ENCODE data around the gene DAZAP1.

DAZAP1 gene

DNA sequence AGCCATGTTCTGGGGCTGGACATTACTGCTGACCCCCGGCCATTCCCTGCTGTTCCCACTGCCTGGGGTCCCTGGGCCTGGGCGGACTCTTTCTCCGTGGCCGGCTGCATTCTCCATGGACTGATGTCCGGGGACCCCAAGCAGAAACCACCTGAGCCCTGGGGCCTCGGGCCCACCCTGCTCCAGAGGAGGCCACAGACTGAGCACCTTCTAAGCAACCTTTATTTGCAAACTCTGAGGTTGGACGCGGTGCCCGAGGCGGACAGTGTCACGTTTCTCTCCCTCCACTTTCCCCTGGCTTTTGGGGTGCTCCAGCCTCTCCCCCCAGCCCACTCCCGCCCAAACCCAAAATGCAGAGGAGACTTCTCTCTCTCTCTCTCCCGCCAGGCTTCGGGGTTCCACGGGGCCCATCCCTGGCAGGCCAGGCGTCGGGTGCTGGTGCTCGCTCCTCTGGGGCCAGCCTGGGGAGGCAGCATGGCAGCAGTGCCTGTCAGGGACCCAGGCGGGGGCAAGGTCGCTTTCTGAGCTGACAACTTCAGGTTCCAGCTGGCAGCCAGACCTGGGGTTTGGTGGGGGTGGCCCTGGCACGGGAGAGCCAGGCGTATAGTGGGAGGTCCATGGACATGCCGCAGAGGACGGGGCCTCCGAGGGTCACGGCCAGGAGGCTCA, 74.0 kb downstream of the DAZAP1 start:
- Histone ChIP-seq H3K9ac (ENCODE audit: low read length) (no peak overlapping the region), H3K27ac (ENCODE audit: low read depth, low read length) (no peak overlapping the region), H3K9me3 (ENCODE audit: low read length) (no peaks in the 10 kb centered on the region), H3K4me3 (ENCODE audit: low read depth in 1 of 2, low read length in 2 of 2) (no peak overlapping the region), H3K4me1 (ENCODE audit: insufficient read depth, low read length) (peaks cover 5% of the 10 kb centered on the region), H3K36me3 (ENCODE audit: insufficient read depth, low read length) (no peaks in the 10 kb centered on the region), H3K27me3 (ENCODE audit: control insufficient read depth in 1 of 2, insufficient read depth in 2 of 2, low read length in 2 of 2) (no peaks in the 10 kb centered on the region)

DNA sequence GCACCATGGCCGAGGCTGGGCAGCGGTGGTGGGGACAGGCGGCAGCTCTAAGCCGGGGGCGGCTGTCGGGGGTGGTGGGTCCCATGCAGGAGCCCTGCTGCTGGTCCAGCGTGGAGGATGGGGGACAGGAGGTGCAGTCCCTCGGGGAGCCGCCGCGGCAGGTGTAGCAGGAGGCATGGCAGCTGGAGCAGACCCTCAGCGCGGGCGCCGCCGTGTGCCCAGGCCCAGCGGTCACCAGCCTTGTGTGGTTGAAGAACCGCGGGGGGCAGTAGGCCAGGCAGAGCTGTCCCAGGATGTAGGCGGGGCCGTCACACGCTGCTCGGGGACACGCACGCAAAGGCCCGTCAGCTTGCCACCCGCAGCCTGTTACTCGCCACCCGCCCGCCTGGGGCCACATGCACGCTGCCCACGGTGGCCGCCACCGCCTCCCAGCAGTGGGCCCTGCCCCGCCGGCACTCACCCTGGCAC, 74.5 kb downstream of the DAZAP1 start:
- Histone ChIP-seq H3K27me3 (ENCODE audit: control insufficient read depth in 1 of 2, insufficient read depth in 2 of 2, low read length in 2 of 2) (no peaks in the 10 kb centered on the region), H3K9me3 (ENCODE audit: low read length) (no peaks in the 10 kb centered on the region), H3K9ac (ENCODE audit: low read length) (no peak overlapping the region), H3K4me3 (ENCODE audit: low read depth in 1 of 2, low read length in 2 of 2) (no peak overlapping the region), H3K27ac (ENCODE audit: low read depth, low read length) (no peak overlapping the region), H3K36me3 (ENCODE audit: insufficient read depth, low read length) (no peaks in the 10 kb centered on the region), H3K4me1 (ENCODE audit: insufficient read depth, low read length) (peaks cover 5% of the 10 kb centered on the region)

GRCh38 chr19:1482361-1483130, 75.2 kb downstream of the DAZAP1 start:
- Histone ChIP-seq H3K27me3 (ENCODE audit: control insufficient read depth in 1 of 2, insufficient read depth in 2 of 2, low read length in 2 of 2) (no peaks in the 10 kb centered on the region), H3K4me1 (ENCODE audit: insufficient read depth, low read length) (peaks cover 5% of the 10 kb centered on the region), H3K36me3 (ENCODE audit: insufficient read depth, low read length) (no peaks in the 10 kb centered on the region), H3K9ac (ENCODE audit: low read length) (no peak overlapping the region), H3K4me3 (ENCODE audit: low read depth in 1 of 2, low read length in 2 of 2) (no peak overlapping the region), H3K27ac (ENCODE audit: low read depth, low read length) (no peak overlapping the region), H3K9me3 (ENCODE audit: low read length) (no peaks in the 10 kb centered on the region)

DNA sequence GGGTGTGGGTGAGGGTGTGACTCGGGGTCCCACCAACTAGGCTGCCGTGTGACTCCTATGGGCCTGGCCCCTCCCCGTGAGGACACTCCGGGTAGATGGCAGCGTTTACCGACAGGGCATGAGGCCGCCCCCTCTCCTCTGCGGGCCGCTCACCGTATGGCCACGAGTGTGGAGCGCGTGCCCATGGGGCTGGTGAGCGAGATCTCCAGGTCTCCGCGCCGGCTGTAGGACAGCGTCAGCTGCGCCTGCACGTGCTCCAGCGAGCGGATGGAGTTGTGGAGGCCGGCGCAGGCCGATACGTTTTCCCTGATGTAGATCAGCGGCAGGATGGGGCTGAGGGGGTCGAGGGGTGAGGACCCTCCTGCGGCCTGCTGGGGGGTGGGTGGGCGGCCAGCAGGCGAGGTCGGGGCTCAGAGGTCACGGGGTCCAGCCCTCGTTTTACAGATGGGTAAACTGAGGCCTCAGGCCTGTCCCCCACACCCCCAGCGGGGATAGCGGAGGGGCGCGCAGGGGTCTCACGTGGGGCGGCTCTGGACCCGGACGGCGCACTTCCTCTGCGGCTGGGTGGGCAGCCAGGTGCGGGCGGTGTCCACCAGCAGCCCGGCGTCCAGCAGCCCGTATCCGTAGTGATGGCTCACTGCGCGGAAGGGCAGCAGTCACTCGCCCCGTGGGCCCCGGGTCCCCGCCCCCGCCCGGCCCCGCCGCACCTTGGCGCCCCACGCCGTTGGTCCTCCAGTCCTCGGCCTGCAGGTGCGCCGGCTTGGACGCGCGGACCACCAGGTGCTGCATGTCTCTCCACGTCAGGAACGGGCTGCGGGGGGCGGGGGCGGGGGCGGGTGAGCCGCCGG, 76.0 kb downstream of the DAZAP1 start:
- no peaks in the 10 kb centered on the region for H3K27me3 ChIP-seq (ENCODE audit: control insufficient read depth in 1 of 2, insufficient read depth in 2 of 2, low read length in 2 of 2)
- no peak overlapping the region for H3K27ac ChIP-seq (ENCODE audit: low read depth, low read length)
- H3K36me3 ChIP-seq (ENCODE audit: insufficient read depth, low read length) = no peaks in the 10 kb centered on the region
- H3K4me1 ChIP-seq (ENCODE audit: insufficient read depth, low read length) = peaks cover 1% of the 10 kb centered on the region
- no peak overlapping the region for H3K9ac ChIP-seq (ENCODE audit: low read length)
- H3K4me3 ChIP-seq (ENCODE audit: low read depth in 1 of 2, low read length in 2 of 2) = no peak overlapping the region
- H3K9me3 ChIP-seq (ENCODE audit: low read length) = no peaks in the 10 kb centered on the region

- H3K4me3 ChIP-seq (ENCODE audit: low read depth in 1 of 2, low read length in 2 of 2) = no peak overlapping the region
- no peaks in the 10 kb centered on the region for H3K9me3 ChIP-seq (ENCODE audit: low read length)
- H3K36me3 ChIP-seq (ENCODE audit: insufficient read depth, low read length) = no peaks in the 10 kb centered on the region
- H3K27ac ChIP-seq (ENCODE audit: low read depth, low read length) = no peak overlapping the region
- no peaks in the 10 kb centered on the region for H3K27me3 ChIP-seq (ENCODE audit: control insufficient read depth in 1 of 2, insufficient read depth in 2 of 2, low read length in 2 of 2)
- H3K4me1 ChIP-seq (ENCODE audit: insufficient read depth, low read length) = no peaks in the 10 kb centered on the region
- no peak overlapping the region for H3K9ac ChIP-seq (ENCODE audit: low read length)
These were observed 76.6 kb downstream of the DAZAP1 start for GRCh38 chr19:1483979-1484428.

Data from muscle layer of colon (tissue), 2 donors.